NCI-H69 (cell line): Measurements from ENCODE around the gene CCDC102A.
A peak's percentile ranks its signal among the peaks of the same experiment; 100 is the strongest.

Experiments used
- DNase-seq: peaks from one replicate; lab custom pipeline; 2025; lab: John Stamatoyannopoulos, UW

CCDC102A gene

GRCh38 chr16:57479205-57479975 lies 57.0 kb downstream of the CCDC102A start:
- peak; percentile 88 for DNase-seq

GRCh38 chr16:57478396-57479204 lies 57.8 kb downstream of the CCDC102A start:
- DNase-seq: no peak

- no peak for DNase-seq
These were observed 58.7 kb downstream of the CCDC102A start for GRCh38 chr16:57477531-57478202.

GRCh38 chr16:57476546-57477410 lies 59.6 kb downstream of the CCDC102A start:
- no peak for DNase-seq

GRCh38 chr16:57475711-57476339 lies 60.5 kb downstream of the CCDC102A start:
- DNase-seq: peak; percentile 29

GRCh38 chr16:57474671-57475661 lies 61.4 kb downstream of the CCDC102A start:
- DNase-seq: no peak

- no peak for DNase-seq
These were observed 62.5 kb downstream of the CCDC102A start for GRCh38 chr16:57473906-57474305.

GRCh38 chr16:57473176-57473840 lies 63.1 kb downstream of the CCDC102A start:
- DNase-seq: no peak

GRCh38 chr16:57472665-57473060 lies 63.7 kb downstream of the CCDC102A start:
- peak; percentile 53 for DNase-seq

GRCh38 chr16:57471852-57472664 lies 64.3 kb downstream of the CCDC102A start:
- DNase-seq: peak; percentile 9

GRCh38 chr16:57471209-57471608 lies 65.2 kb downstream of the CCDC102A start:
- no peak for DNase-seq

- no peak for DNase-seq
These were observed 65.7 kb downstream of the CCDC102A start for GRCh38 chr16:57470711-57471110.

GRCh38 chr16:57469917-57470470 lies 66.4 kb downstream of the CCDC102A start:
- DNase-seq: no peak

- DNase-seq: no peak
These were observed 67.3 kb downstream of the CCDC102A start for GRCh38 chr16:57469046-57469445.

GRCh38 chr16:57468346-57468745 lies 68.0 kb downstream of the CCDC102A start:
- no peak for DNase-seq

GRCh38 chr16:57464523-57464922 lies 71.8 kb downstream of the CCDC102A start:
- no peak for DNase-seq

GRCh38 chr16:57462978-57463362 lies 73.4 kb downstream of the CCDC102A start:
- no peak for DNase-seq
